H1 (cell line): Measurements from ENCODE around the gene PDK1. TPM values are rescaled to one million over a fixed set of nuclear protein-coding genes. Genes with fewer than 3 reads are reported as not detected.
"Not testable (repeated sequence)": the region's sequence is repeated elsewhere in the genome, so short reads cannot be mapped to it uniquely, and the experiment has no call there.

Experiments
- CTCF ChIA-PET: fragments of 300-600 bp; sonication (Branson Sonifier 250); formaldehyde crosslinking; loops from one replicate; lab custom pipeline; 2021; ENCODE audit not compliant: partially characterized antibody; lab: Charles Lee
- POLR2A ChIA-PET: fragments of 300-600 bp; sonication (Branson Sonifier 250); formaldehyde crosslinking; loops from one replicate; lab custom pipeline; 2021; ENCODE audit warnings: inconsistent platforms; ENCODE audit not compliant: partially characterized antibody; lab: Charles Lee
- DNase-seq, 2 experiments: peaks; one replicate each; pipeline versions ENCODE4 v3.0.0 to v3.0.0-alpha.2; 2010 to 2022; ENCODE audit warnings: low spot score in 2 of 2, low read depth in 1 of 2, mixed read lengths in 1 of 2
- FAIRE-seq: peaks from 2 replicates; lab custom pipeline; 2011; peaks lifted over from hg19 to GRCh38; lab: Jason Lieb, UNC
- H2AFZ ChIP-seq: 2 replicates; pipeline ENCODE4 v1.8.1; 2012; ENCODE audit warnings: low read length, inconsistent platforms
- H2AK5ac ChIP-seq: 2 replicates; pipeline ENCODE4 v1.6.1; 2013; ENCODE audit warnings: low read depth, low read length
- H2BK120ac ChIP-seq: replicated peaks from 2 replicates; pipeline ENCODE3; 2013; ENCODE audit warnings: low read depth, low read length, inconsistent platforms
- H2BK12ac ChIP-seq: 2 replicates; pipeline ENCODE4 v1.6.1; 2013; ENCODE audit warnings: low read depth, low read length
- H2BK15ac ChIP-seq: 2 replicates; pipeline ENCODE4 v1.6.1; 2013; ENCODE audit warnings: low read length
- H2BK20ac ChIP-seq: 2 replicates; pipeline ENCODE4 v1.6.1; 2013; ENCODE audit warnings: low read length
- H2BK5ac ChIP-seq: 2 replicates; pipeline ENCODE4 v1.6.1; 2013; ENCODE audit warnings: low read depth, low read length
- H3K14ac ChIP-seq: 2 replicates; pipeline ENCODE4 v1.6.1; 2013; ENCODE audit warnings: inconsistent platforms; ENCODE audit not compliant: insufficient read length
- H3K18ac ChIP-seq: 2 replicates; pipeline ENCODE4 v1.6.1; 2013; ENCODE audit warnings: low read length; ENCODE audit errors: extremely low read depth
- H3K23ac ChIP-seq: 2 replicates; pipeline ENCODE4 v1.6.1; 2013; ENCODE audit warnings: inconsistent platforms; ENCODE audit not compliant: insufficient read length
- H3K23me2 ChIP-seq: 2 replicates; pipeline ENCODE4 v1.6.1; 2013; ENCODE audit warnings: low read depth, low read length
- H3K27ac ChIP-seq: 2 replicates; pipeline ENCODE4 v1.6.1; 2011; ENCODE audit warnings: low read depth, low read length, inconsistent platforms
- H3K27me3 ChIP-seq, 4 experiments: replicated peaks in 1 of 4; 1 replicate in 1 of 4; 2 replicates in 3 of 4; pipeline versions ENCODE4 v1.6.1 to v1.8.1; 2011 to 2013; ENCODE audit warnings: low read length in 3 of 4, mild to moderate bottlenecking in 3 of 4, inconsistent platforms in 2 of 4, mixed read lengths in 2 of 4, moderate library complexity in 1 of 4; ENCODE audit not compliant: control insufficient read depth in 3 of 4, insufficient read depth in 3 of 4; ENCODE audit errors: extremely low read depth in 1 of 4
- H3K36me3 ChIP-seq, 4 experiments: 2 replicates each; pipeline versions ENCODE4 v1.6.1 to v1.8.1; 2011 to 2013; ENCODE audit warnings: mild to moderate bottlenecking in 4 of 4, low read length in 3 of 4, moderate library complexity in 2 of 4, control low read depth in 1 of 4, inconsistent platforms in 1 of 4; ENCODE audit not compliant: insufficient read depth in 4 of 4, control insufficient read depth in 2 of 4
- H3K4ac ChIP-seq: replicated peaks from 2 replicates; pipeline ENCODE3; 2013; ENCODE audit warnings: low read length, low read depth, mixed read lengths, inconsistent platforms; ENCODE audit not compliant: insufficient read length
- H3K4me1 ChIP-seq, 4 experiments: replicated peaks in 1 of 4; 1 replicate in 1 of 4; 2 replicates in 3 of 4; pipeline versions ENCODE4 v1.6.1 to v1.8.1; 2011 to 2013; ENCODE audit warnings: low read length in 3 of 4, inconsistent platforms in 2 of 4, mixed read lengths in 1 of 4; ENCODE audit not compliant: insufficient read depth in 4 of 4, control insufficient read depth in 3 of 4
- H3K4me2 ChIP-seq, 2 experiments: 2 replicates each; pipeline versions ENCODE4 v1.6.1 to v1.8.1; 2011 to 2013; ENCODE audit warnings: low read depth in 2 of 2, low read length in 2 of 2, control low read depth in 1 of 2, inconsistent platforms in 1 of 2, mild to moderate bottlenecking in 1 of 2; ENCODE audit not compliant: insufficient read depth in 1 of 2
- H3K4me3 ChIP-seq, 4 experiments: fragments of 200-600, 300-600 bp in 1 of 4; sonication (generic), shearing (Covaris generic), sonication (Bioruptor Twin) in 1 of 4; 2 replicates each; pipeline versions ENCODE4 v1.5.1 to v1.8.1; 2011 to 2016; ENCODE audit warnings: low read length in 4 of 4, low read depth in 3 of 4, control low read depth in 2 of 4, inconsistent platforms in 2 of 4, mild to moderate bottlenecking in 2 of 4, mixed read lengths in 1 of 4, moderate library complexity in 1 of 4; ENCODE audit not compliant: insufficient read depth in 2 of 4; ENCODE audit errors: extremely low read depth in 1 of 4
- H3K56ac ChIP-seq: replicated peaks from 2 replicates; pipeline ENCODE3; 2013; ENCODE audit warnings: low read depth, mild to moderate bottlenecking, mixed read lengths, low read length, inconsistent platforms; ENCODE audit not compliant: insufficient read length
- H3K79me1 ChIP-seq: 2 replicates; pipeline ENCODE4 v1.6.1; 2013; ENCODE audit warnings: low read depth, low read length, control low read depth
- H3K79me2 ChIP-seq, 2 experiments: 2 replicates each; pipeline versions ENCODE4 v1.6.1 to v1.8.1; 2012 to 2013; ENCODE audit warnings: low read length in 2 of 2, mild to moderate bottlenecking in 2 of 2, inconsistent platforms in 1 of 2; ENCODE audit not compliant: insufficient read depth in 2 of 2, control insufficient read depth in 1 of 2
- H3K9ac ChIP-seq, 4 experiments: replicated peaks in 1 of 4; 1 replicate in 1 of 4; 2 replicates in 3 of 4; pipeline versions ENCODE4 v1.6.1 to v1.8.1; 2011 to 2013; ENCODE audit warnings: low read depth in 3 of 4, low read length in 3 of 4, control low read depth in 2 of 4, mild to moderate bottlenecking in 2 of 4, moderate library complexity in 2 of 4, inconsistent platforms in 1 of 4; ENCODE audit errors: extremely low read depth in 1 of 4
- H3K9me3 ChIP-seq, 2 experiments: 2 replicates each; pipeline versions ENCODE4 v1.6.1 to v1.8.1; 2012 to 2013; ENCODE audit warnings: mild to moderate bottlenecking in 2 of 2, moderate library complexity in 2 of 2, control low read depth in 1 of 2, inconsistent platforms in 1 of 2, low read depth in 1 of 2, low read length in 1 of 2, mixed read lengths in 1 of 2; ENCODE audit not compliant: insufficient read depth in 2 of 2
- H4K20me1 ChIP-seq, 2 experiments: replicated peaks in 1 of 2; 2 replicates each; pipeline versions ENCODE3 to v1.8.1; 2011 to 2013; ENCODE audit warnings: inconsistent platforms in 2 of 2, low read length in 2 of 2, mild to moderate bottlenecking in 1 of 2; ENCODE audit not compliant: insufficient read depth in 2 of 2, control insufficient read depth in 1 of 2
- H4K5ac ChIP-seq: 2 replicates; pipeline ENCODE4 v1.6.1; 2013; ENCODE audit warnings: low read length, low read depth, mixed read lengths, inconsistent platforms; ENCODE audit not compliant: insufficient read length
- H4K8ac ChIP-seq: 2 replicates; pipeline ENCODE4 v1.8.0; 2013; ENCODE audit warnings: mild to moderate bottlenecking, moderate library complexity, low read length, inconsistent platforms; ENCODE audit not compliant: insufficient read depth; ENCODE audit errors: extremely low read depth
- H4K91ac ChIP-seq: replicated peaks from 2 replicates; pipeline ENCODE3; 2013; ENCODE audit warnings: low read length, mixed read lengths, inconsistent platforms; ENCODE audit not compliant: insufficient read length
- WGBS, 2 experiments: shearing (Covaris generic) in 1 of 2; methylation state at CpG; one replicate each; pipeline versions ENCODE4 v1.1.6 to v1.1.7; 2013 to 2015; ENCODE audit warnings: low lambda C conversion rate in 2 of 2, mixed read lengths in 2 of 2, inconsistent platforms in 1 of 2, low coverage in 1 of 2, missing lambda C conversion rate in 1 of 2; ENCODE audit not compliant: insufficient replicate concordance in 2 of 2, insufficient coverage in 1 of 2, insufficient read length in 1 of 2; ENCODE audit errors: extremely low coverage in 1 of 2, missing lambda C conversion rate in 1 of 2; 5-methylcytosine and 5-hydroxymethylcytosine counted together
- polyA plus RNA-seq, 7 experiments: library from polyadenylated mRNA; depleted of rRNA in 3 of 7; stranded (reverse) in 5 of 7; unstranded in 2 of 7; fragments of >200 nt in 5 of 7; fragments of 200-250 nt in 2 of 7; gene quantifications; 1 replicate in 5 of 7; 2 replicates in 1 of 7; 4 replicates in 1 of 7; pipeline versions ENCODE4 v1.2.1 to v1.2.3, GENCODE V29; 2011 to 2013; ENCODE audit warnings: missing spikeins in 2 of 7, mixed read lengths in 2 of 7
- total RNA-seq: library from RNA; stranded (reverse); fragmentation: NEBNext Ultra II Directional; extraction: Animal tissue kit (Norgen Biotek cat#: 25700); gene quantifications from 2 replicates; pipeline ENCODE4 v1.2.1, GENCODE V29; 2021

The PDK1 gene
- total and polyA plus RNA-seq, 2 of the 8 experiments (the other 6 are each of a cell fraction or from before 2014, with no cell fraction given) = 18.2 to 21.9 TPM

DNA sequence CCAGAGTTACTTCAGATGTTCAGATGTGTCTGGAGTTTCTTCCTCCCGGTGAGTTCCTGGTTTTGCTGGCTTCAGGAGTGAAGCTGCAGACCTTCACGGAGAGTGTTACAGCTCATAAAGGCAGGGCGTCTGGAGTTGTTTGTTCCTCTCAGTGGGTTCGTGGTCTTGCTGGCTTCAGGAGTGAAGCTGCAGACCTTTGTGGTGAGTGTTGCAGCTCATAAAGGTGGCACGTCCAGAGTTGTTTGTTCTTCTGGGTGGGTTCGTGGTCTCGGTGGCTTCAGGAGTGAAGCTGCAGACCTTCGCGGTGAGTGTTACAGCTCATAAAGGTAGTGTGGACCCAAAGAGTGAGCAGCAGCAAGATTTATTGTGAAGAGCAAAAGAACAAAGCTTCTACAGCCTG lies 31.3 kb downstream of the PDK1 start:
- H3K79me1 ChIP-seq, POLR2A ChIA-PET, H3K79me2 ChIP-seq, H3K27me3 ChIP-seq, H3K18ac ChIP-seq, H3K23ac ChIP-seq, H4K20me1 ChIP-seq, H2BK20ac ChIP-seq, H3K4ac ChIP-seq, H3K23me2 ChIP-seq, H4K8ac ChIP-seq, H2BK15ac ChIP-seq, DNase-seq, H3K4me3 ChIP-seq, H3K4me1 ChIP-seq, H2AK5ac ChIP-seq, H2BK120ac ChIP-seq, FAIRE-seq, H3K14ac ChIP-seq, H2BK12ac ChIP-seq, H3K4me2 ChIP-seq, H2AFZ ChIP-seq, H4K91ac ChIP-seq, H2BK5ac ChIP-seq, H3K9me3 ChIP-seq, H4K5ac ChIP-seq, H3K9ac ChIP-seq, H3K27ac ChIP-seq, H3K56ac ChIP-seq: not testable (repeated sequence)
- WGBS, 2 experiments = 87% methylated on average over 9 of the region's 9 CpGs; no CpG with 5 or more reads in 1 of the 2 experiments
- H3K36me3 ChIP-seq = peaks cover 10 to 58% (median 29%) of the 10 kb centered on the region in 4 experiments
- CTCF ChIA-PET = interaction anchor here (1.0 kb wide), 1 partner anchor 10 kb away, joined by 4 read pairs; no protein-coding TSS in a partner anchor
